ENCODE measurements around the gene ABCD1. TPM values are rescaled to one million over a fixed set of nuclear protein-coding genes. Genes with fewer than 3 reads are reported as not detected.

The ABCD1 gene
- polyA plus RNA-seq, 3 donors: 5.6 to 22.5 (median 5.8) TPM

DNA sequence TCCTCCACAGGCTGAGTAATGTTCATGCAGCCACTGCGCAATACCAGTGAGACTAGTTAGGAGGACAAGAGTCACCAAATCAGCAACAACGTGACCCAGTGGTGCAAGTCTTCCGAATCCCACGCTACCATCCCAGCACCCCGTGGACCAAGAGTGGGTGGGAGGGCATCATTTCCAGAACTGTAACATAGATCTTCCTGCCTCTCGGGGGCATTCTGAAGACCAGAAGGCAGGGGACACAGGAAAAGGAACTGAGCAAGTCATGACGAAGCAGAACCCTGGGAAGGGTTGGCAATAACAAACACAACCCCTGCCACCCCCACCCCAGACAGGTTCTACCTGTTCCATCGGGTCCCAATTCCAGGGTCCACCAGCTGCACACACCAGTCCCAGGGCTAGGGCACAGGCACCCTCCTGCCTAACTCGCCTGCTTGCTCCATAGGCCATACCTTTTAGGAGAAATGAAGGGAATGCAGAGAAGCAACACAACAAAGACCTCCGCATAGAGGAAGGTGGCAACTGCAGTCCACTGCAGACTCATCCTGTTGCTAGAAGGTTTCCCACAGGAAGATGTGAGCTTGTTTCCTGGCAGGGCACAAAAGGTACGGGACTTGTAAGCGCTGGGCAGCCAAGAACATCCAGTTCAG lies 1.8 kb upstream of the ABCD1 start:
- Mint-ChIP-seq H3K36me3 (peaks cover 24 to 35% of the 10 kb centered on the region in 2 donors), H3K4me3 (peak overlapping the region; percentile 90), H3K9me3 (peaks cover 0 to 14% (median 3%) of the 10 kb centered on the region in 7 donors), H3K27ac (peak overlapping the region; percentile 82 to 94 (median 92)), H3K4me1 (peaks cover 30% of the 10 kb centered on the region), H3K27me3 (ENCODE audit: low read depth in 3 of 3) (peaks cover 0 to 15% (median 1%) of the 10 kb centered on the region in 3 donors)
- peak overlapping the region; percentile 59 for H2AFZ ChIP-seq (ENCODE audit: insufficient read depth, low read depth, low read length, poor library complexity, severe bottlenecking)
- H3K27me3 ChIP-seq (ENCODE audit: control insufficient read depth in 2 of 2, insufficient read depth in 2 of 2, low read length in 2 of 2): no peaks in the 10 kb centered on the region
- TF ChIP-seq, protein P1, sequence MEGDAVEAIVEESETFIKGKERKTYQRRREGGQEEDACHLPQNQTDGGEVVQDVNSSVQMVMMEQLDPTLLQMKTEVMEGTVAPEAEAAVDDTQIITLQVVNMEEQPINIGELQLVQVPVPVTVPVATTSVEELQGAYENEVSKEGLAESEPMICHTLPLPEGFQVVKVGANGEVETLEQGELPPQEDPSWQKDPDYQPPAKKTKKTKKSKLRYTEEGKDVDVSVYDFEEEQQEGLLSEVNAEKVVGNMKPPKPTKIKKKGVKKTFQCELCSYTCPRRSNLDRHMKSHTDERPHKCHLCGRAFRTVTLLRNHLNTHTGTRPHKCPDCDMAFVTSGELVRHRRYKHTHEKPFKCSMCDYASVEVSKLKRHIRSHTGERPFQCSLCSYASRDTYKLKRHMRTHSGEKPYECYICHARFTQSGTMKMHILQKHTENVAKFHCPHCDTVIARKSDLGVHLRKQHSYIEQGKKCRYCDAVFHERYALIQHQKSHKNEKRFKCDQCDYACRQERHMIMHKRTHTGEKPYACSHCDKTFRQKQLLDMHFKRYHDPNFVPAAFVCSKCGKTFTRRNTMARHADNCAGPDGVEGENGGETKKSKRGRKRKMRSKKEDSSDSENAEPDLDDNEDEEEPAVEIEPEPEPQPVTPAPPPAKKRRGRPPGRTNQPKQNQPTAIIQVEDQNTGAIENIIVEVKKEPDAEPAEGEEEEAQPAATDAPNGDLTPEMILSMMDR (IDR thresholded peaks at IDR 0.05): no peak
- H3K4me2 ChIP-seq (replicated peaks; ENCODE audit: extremely low read depth, low read length, poor library complexity, severe bottlenecking): peak overlapping the region; percentile 85
- H3K36me3 ChIP-seq (replicated peaks in 1 of 2; ENCODE audit: control insufficient read depth in 1 of 2, insufficient read depth in 2 of 2, low read length in 2 of 2): peaks cover 25 to 33% of the 10 kb centered on the region in 2 donors
- peaks cover 60% of the 10 kb centered on the region for H4K20me1 ChIP-seq (ENCODE audit: insufficient read depth, low read length)
- peak overlapping the region; percentile 62 to 79 (median 66) for H3K4me3 ChIP-seq (replicated peaks in 1 of 3; ENCODE audit: low read depth in 2 of 3, low read length in 3 of 3)
- peak overlapping the region; percentile 71 for H3K9ac ChIP-seq (ENCODE audit: insufficient read depth, low read length, poor library complexity, severe bottlenecking)
- peak; percentile 42 to 68 (median 46) for DNase-seq
- peaks cover 43 to 48% of the 10 kb centered on the region in 2 donors for H3K4me1 ChIP-seq (ENCODE audit: control insufficient read depth in 1 of 2, insufficient read depth in 2 of 2, low read length in 2 of 2)
- WGBS (ENCODE audit: insufficient coverage): 0% methylated on average over 2 of the region's 12 CpGs
- intact Hi-C loops (cut with micrococcal nuclease): loop anchor here in 1 of 2 donors (5.0 kb wide), 1 partner anchor 204 kb away; the partner anchor contains the start of gene ARHGAP4
- peaks cover 61% of the 10 kb centered on the region for H3K79me2 ChIP-seq (ENCODE audit: insufficient read depth, low read length)
- H3K27ac ChIP-seq (ENCODE audit: low read depth in 1 of 2, low read length in 2 of 2): peak overlapping the region; percentile 80 to 85
- peaks cover 0 to 7% of the 10 kb centered on the region in 2 donors for H3K9me3 ChIP-seq (replicated peaks in 1 of 2; ENCODE audit: control insufficient read depth in 1 of 2, insufficient read depth in 1 of 2, low read length in 2 of 2)

DNA sequence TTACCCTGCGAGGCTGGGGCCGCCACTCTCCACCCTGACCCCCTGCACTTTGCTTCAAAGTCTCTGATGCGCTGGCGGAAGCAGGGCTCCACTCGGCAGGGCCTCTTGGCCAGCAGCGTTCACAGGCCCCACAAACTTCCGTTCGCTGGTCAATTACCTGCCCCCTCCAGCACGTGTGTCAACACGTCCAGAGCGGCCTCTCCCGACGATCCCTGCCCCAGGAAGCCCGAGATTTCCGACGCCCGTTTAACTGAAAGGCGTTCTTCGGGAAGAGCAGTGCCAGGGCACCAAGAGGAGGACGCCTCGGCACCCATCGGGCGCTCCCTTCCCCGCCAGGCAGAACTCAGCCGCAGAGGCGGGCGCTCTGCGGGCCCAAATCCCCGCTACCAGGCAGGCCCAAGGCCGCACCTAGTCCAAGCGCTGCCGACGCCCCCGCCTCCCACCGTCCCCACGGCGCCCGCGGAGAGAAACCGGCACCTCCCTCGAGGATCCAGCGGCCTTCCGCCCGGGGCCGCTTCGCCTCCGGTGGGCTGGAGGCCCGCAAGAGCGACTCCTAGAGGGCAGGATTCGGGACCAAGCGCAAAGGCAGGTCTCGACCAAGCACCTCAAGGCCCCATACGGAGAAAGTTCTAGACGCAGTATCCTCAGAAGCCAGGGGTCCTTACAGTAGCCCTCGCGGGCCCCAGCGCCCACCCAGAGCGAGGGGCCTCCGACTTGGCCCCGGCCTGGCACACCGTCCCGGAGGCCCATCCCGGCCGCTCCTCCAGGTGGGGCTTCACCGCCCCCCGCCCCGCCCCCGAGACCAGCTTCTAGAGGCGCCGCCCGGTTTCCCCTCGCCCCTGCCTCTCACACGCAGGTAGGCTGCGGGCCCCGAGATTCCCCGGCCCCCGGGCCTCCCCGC lies 1.1 kb upstream of the ABCD1 start:
- peaks cover 24 to 30% of the 10 kb centered on the region in 2 donors for H3K36me3 Mint-ChIP-seq
- H3K4me2 ChIP-seq (replicated peaks; ENCODE audit: extremely low read depth, low read length, poor library complexity, severe bottlenecking): peak overlapping the region; percentile 85
- H3K79me2 ChIP-seq (ENCODE audit: insufficient read depth, low read length): peaks cover 66% of the 10 kb centered on the region
- H3K9ac ChIP-seq (ENCODE audit: insufficient read depth, low read length, poor library complexity, severe bottlenecking): peak overlapping the region; percentile 71
- H3K4me3 ChIP-seq (replicated peaks in 1 of 3; ENCODE audit: low read depth in 2 of 3, low read length in 3 of 3): peak overlapping the region; percentile 62 to 79 (median 66)
- H2AFZ ChIP-seq (ENCODE audit: insufficient read depth, low read depth, low read length, poor library complexity, severe bottlenecking): peak overlapping the region; percentile 59
- peaks cover 20 to 26% of the 10 kb centered on the region in 2 donors for H3K36me3 ChIP-seq (replicated peaks in 1 of 2; ENCODE audit: control insufficient read depth in 1 of 2, insufficient read depth in 2 of 2, low read length in 2 of 2)
- TF ChIP-seq, protein P1 (IDR thresholded peaks at IDR 0.05): no peak
- H3K27ac ChIP-seq (ENCODE audit: low read depth in 1 of 2, low read length in 2 of 2): peak overlapping the region; percentile 80 to 85
- H3K27me3 Mint-ChIP-seq (ENCODE audit: low read depth in 3 of 3): peaks cover 0 to 14% (median 1%) of the 10 kb centered on the region in 3 donors
- peaks cover 35% of the 10 kb centered on the region for H3K4me1 Mint-ChIP-seq
- H4K20me1 ChIP-seq (ENCODE audit: insufficient read depth, low read length): peaks cover 58% of the 10 kb centered on the region
- H3K4me3 Mint-ChIP-seq: peak overlapping the region; percentile 90
- H3K27ac Mint-ChIP-seq: peak overlapping the region; percentile 82 to 93 (median 91)
- peaks cover 50 to 56% of the 10 kb centered on the region in 2 donors for H3K4me1 ChIP-seq (ENCODE audit: control insufficient read depth in 1 of 2, insufficient read depth in 2 of 2, low read length in 2 of 2)
- DNase-seq: peak in 2 of 3 donors; percentile 1 to 21
- intact Hi-C loops (cut with micrococcal nuclease): loop anchor here in 1 of 2 donors (5.0 kb wide), 1 partner anchor 204 kb away; the partner anchor contains the start of gene ARHGAP4
- no peaks in the 10 kb centered on the region for H3K27me3 ChIP-seq (ENCODE audit: control insufficient read depth in 2 of 2, insufficient read depth in 2 of 2, low read length in 2 of 2)
- H3K9me3 Mint-ChIP-seq: peaks cover 0 to 14% (median 3%) of the 10 kb centered on the region in 7 donors
- under 1% methylated on average over 58 of the region's 78 CpGs for WGBS (ENCODE audit: insufficient coverage)
- peaks cover 0 to 7% of the 10 kb centered on the region in 2 donors for H3K9me3 ChIP-seq (replicated peaks in 1 of 2; ENCODE audit: control insufficient read depth in 1 of 2, insufficient read depth in 1 of 2, low read length in 2 of 2)

Data from CD14-positive monocyte (primary cell).